ENCODE data around the gene ALOX5.

Gene ALOX5

GRCh38 chr10:45487735-45488134, 113.7 kb downstream of the ALOX5 start:
- Histone ChIP-seq H3K36me3 (ENCODE audit: insufficient read depth, low read length) (peaks cover 15% of the 10 kb centered on the region), H3K4me3 (ENCODE audit: low read depth in 1 of 2, low read length in 2 of 2) (no peak overlapping the region), H3K27me3 (ENCODE audit: control insufficient read depth in 1 of 2, insufficient read depth in 2 of 2, low read length in 2 of 2) (no peaks in the 10 kb centered on the region), H3K9me3 (ENCODE audit: low read length) (no peaks in the 10 kb centered on the region), H3K4me1 (ENCODE audit: insufficient read depth, low read length) (no peaks in the 10 kb centered on the region), H3K9ac (ENCODE audit: low read length) (no peak overlapping the region), H3K27ac (ENCODE audit: low read depth, low read length) (no peak overlapping the region)

- H3K27ac ChIP-seq (ENCODE audit: low read depth, low read length): no peak overlapping the region
- no peak overlapping the region for H3K9ac ChIP-seq (ENCODE audit: low read length)
- no peaks in the 10 kb centered on the region for H3K27me3 ChIP-seq (ENCODE audit: control insufficient read depth in 1 of 2, insufficient read depth in 2 of 2, low read length in 2 of 2)
- H3K36me3 ChIP-seq (ENCODE audit: insufficient read depth, low read length): peaks cover 15% of the 10 kb centered on the region
- no peaks in the 10 kb centered on the region for H3K9me3 ChIP-seq (ENCODE audit: low read length)
- H3K4me3 ChIP-seq (ENCODE audit: low read depth in 1 of 2, low read length in 2 of 2): no peak overlapping the region
- H3K4me1 ChIP-seq (ENCODE audit: insufficient read depth, low read length): no peaks in the 10 kb centered on the region
Measured at GRCh38 chr10:45488365-45488764, 114.3 kb downstream of the ALOX5 start.

- Histone ChIP-seq H3K36me3 (ENCODE audit: insufficient read depth, low read length) (peaks cover 15% of the 10 kb centered on the region), H3K27ac (ENCODE audit: low read depth, low read length) (no peak overlapping the region), H3K27me3 (ENCODE audit: control insufficient read depth in 1 of 2, insufficient read depth in 2 of 2, low read length in 2 of 2) (no peaks in the 10 kb centered on the region), H3K4me3 (ENCODE audit: low read depth in 1 of 2, low read length in 2 of 2) (no peak overlapping the region), H3K9me3 (ENCODE audit: low read length) (no peaks in the 10 kb centered on the region), H3K9ac (ENCODE audit: low read length) (no peak overlapping the region), H3K4me1 (ENCODE audit: insufficient read depth, low read length) (no peaks in the 10 kb centered on the region)
Measured at GRCh38 chr10:45490277-45490676, 116.3 kb downstream of the ALOX5 start.

GRCh38 chr10:45491061-45491460, 117.0 kb downstream of the ALOX5 start:
- Histone ChIP-seq H3K9ac (ENCODE audit: low read length) (no peak overlapping the region), H3K4me1 (ENCODE audit: insufficient read depth, low read length) (no peaks in the 10 kb centered on the region), H3K4me3 (ENCODE audit: low read depth in 1 of 2, low read length in 2 of 2) (no peak overlapping the region), H3K9me3 (ENCODE audit: low read length) (no peaks in the 10 kb centered on the region), H3K27ac (ENCODE audit: low read depth, low read length) (no peak overlapping the region), H3K36me3 (ENCODE audit: insufficient read depth, low read length) (peaks cover 15% of the 10 kb centered on the region), H3K27me3 (ENCODE audit: control insufficient read depth in 1 of 2, insufficient read depth in 2 of 2, low read length in 2 of 2) (no peaks in the 10 kb centered on the region)
